Measurements from ENCODE around the gene ZNRF3.

GRCh38 chr22:29087012-29087411 lies 203.6 kb downstream of the ZNRF3 start:
- TF ChIP-seq EZH2 (IDR thresholded peaks at IDR 0.05; ENCODE audit: low read length, unreplicated experiment) (no peak), CTCF (conservative IDR thresholded peaks at IDR 0.05; ENCODE audit: low read depth, low read length) (no peak)
